ENCODE data around the gene ZNF77.
A peak's percentile ranks its signal among the peaks of the same experiment; 100 is the strongest.

Gene ZNF77

DNA sequence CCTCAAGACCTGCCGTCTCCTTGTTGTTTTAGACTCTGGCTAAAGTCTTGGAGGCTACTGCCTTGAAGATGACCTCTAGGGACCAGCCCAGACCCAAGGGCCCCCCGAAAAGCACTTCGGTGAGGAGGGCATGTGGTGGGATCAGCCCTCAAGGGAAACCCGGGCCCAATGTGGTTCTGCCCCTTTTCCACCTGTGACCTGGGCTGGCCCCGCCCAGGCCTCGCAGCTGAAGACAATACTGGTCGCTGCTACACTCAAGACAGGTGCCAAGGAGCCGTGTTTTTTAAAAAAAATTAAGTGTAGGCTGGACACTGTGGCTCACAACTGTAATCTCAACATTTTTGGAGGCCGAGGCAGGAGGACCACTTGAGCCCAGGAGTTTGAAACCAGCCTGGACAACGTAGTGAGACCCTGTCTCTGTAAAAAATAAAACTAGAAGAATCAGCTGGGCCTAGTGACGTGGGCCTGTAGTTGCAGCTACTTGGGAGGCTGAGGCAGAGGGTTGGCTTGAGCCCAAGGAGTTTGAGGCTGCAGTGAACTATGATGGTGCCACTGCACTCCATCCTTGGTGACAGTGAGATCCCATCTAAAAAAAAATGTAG is 33.5 kb upstream of the ZNF77 start:
- ATAC-seq: no peak
- no peak for TF ChIP-seq SNAI2 (CRISPR knock-in tag; IDR thresholded peaks at IDR 0.05)
- TF ChIP-seq ZFP3 (CRISPR knock-in tag; IDR thresholded peaks at IDR 0.05): no peak
- TF ChIP-seq ARNTL (CRISPR knock-in tag; IDR thresholded peaks at IDR 0.05; ENCODE audit: borderline replicate concordance, low read depth): no peak
- TF ChIP-seq ESRRG (CRISPR knock-in tag; IDR thresholded peaks at IDR 0.05): no peak
- no peak for TF ChIP-seq TCF4 (CRISPR knock-in tag; IDR thresholded peaks at IDR 0.05; ENCODE audit: borderline replicate concordance)
- no peak for TF ChIP-seq ZNF8 (CRISPR knock-in tag; IDR thresholded peaks at IDR 0.05)
- TF ChIP-seq CSDC2 (CRISPR knock-in tag; IDR thresholded peaks at IDR 0.05): no peak
- TF ChIP-seq CREB5 (CRISPR knock-in tag; IDR thresholded peaks at IDR 0.05; ENCODE audit: low read depth): no peak
- TF ChIP-seq ZNF565 (CRISPR knock-in tag; conservative IDR thresholded peaks at IDR 0.05; ENCODE audit: low read depth): no peak
- TF ChIP-seq, protein P1, sequence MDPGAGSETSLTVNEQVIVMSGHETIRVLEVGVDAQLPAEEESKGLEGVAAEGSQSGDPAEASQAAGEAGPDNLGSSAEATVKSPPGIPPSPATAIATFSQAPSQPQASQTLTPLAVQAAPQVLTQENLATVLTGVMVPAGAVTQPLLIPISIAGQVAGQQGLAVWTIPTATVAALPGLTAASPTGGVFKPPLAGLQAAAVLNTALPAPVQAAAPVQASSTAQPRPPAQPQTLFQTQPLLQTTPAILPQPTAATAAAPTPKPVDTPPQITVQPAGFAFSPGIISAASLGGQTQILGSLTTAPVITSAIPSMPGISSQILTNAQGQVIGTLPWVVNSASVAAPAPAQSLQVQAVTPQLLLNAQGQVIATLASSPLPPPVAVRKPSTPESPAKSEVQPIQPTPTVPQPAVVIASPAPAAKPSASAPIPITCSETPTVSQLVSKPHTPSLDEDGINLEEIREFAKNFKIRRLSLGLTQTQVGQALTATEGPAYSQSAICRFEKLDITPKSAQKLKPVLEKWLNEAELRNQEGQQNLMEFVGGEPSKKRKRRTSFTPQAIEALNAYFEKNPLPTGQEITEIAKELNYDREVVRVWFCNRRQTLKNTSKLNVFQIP (CRISPR knock-in tag; IDR thresholded peaks at IDR 0.05; ENCODE audit: borderline replicate concordance, low read depth): no peak
- TF ChIP-seq OSR1 (CRISPR knock-in tag; IDR thresholded peaks at IDR 0.05): no peak

GRCh38 chr19:2977746-2978138 is 33.0 kb upstream of the ZNF77 start:
- ATAC-seq: no peak
- TF ChIP-seq CSDC2 (CRISPR knock-in tag; IDR thresholded peaks at IDR 0.05) (no peak), ZFP3 (CRISPR knock-in tag; IDR thresholded peaks at IDR 0.05) (peak; percentile 99)

- TF ChIP-seq ARNTL (CRISPR knock-in tag; IDR thresholded peaks at IDR 0.05; ENCODE audit: borderline replicate concordance, low read depth): peak; percentile 31; the same call in 1 of the 2 replicates
- no peak for TF ChIP-seq CSRNP3 (CRISPR knock-in tag; IDR thresholded peaks at IDR 0.05)
Observed at GRCh38 chr19:2977001-2977745, 32.4 kb upstream of the ZNF77 start, which contains the start of gene TLE6. Gene TLE6, plus strand, starts transcription at chr19:2977564. Its CDS starts 670 bp downstream, at chr19:2978234.

DNA sequence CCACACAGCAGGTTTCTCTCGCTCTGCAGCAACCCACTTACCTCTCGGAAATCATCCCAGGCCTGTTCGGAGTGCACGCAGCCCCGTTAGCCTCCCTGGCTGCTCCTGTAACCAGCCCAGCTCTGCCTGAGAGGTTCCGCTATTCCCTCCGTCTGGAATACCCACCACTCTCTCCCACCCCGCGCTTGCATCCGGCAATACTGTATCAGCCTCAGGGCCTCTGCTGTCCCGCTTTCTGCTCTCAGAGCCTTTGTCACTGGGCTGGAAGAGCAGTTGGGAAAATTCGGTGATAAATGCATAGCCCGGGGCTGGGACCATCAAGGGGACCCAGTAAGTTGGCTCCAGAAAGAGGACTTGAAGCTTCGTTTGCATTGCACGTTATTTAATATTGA is 31.8 kb upstream of the ZNF77 start:
- TF ChIP-seq TSHZ2 (CRISPR knock-in tag; IDR thresholded peaks at IDR 0.05) (no peak), ZNF565 (CRISPR knock-in tag; conservative IDR thresholded peaks at IDR 0.05; ENCODE audit: low read depth) (no peak), TCF4 (CRISPR knock-in tag; IDR thresholded peaks at IDR 0.05; ENCODE audit: borderline replicate concordance) (no peak), OSR1 (CRISPR knock-in tag; IDR thresholded peaks at IDR 0.05) (no peak), CREB5 (CRISPR knock-in tag; IDR thresholded peaks at IDR 0.05; ENCODE audit: low read depth) (no peak), ARNTL (CRISPR knock-in tag; IDR thresholded peaks at IDR 0.05; ENCODE audit: borderline replicate concordance, low read depth) (no peak), ZNF70 (CRISPR knock-in tag; IDR thresholded peaks at IDR 0.05) (no peak), GLIS3 (CRISPR knock-in tag; IDR thresholded peaks at IDR 0.05) (no peak), CSDC2 (CRISPR knock-in tag; IDR thresholded peaks at IDR 0.05) (no peak), ZFP3 (CRISPR knock-in tag; IDR thresholded peaks at IDR 0.05) (no peak), ISL1 (CRISPR knock-in tag; IDR thresholded peaks at IDR 0.05) (no peak), ZFP30 (CRISPR knock-in tag; IDR thresholded peaks at IDR 0.05) (no peak), PPARA (CRISPR knock-in tag; IDR thresholded peaks at IDR 0.05; ENCODE audit: borderline replicate concordance) (no peak), SNAI2 (CRISPR knock-in tag; IDR thresholded peaks at IDR 0.05) (no peak), ZC3H10 (CRISPR knock-in tag; IDR thresholded peaks at IDR 0.05) (no peak), PATZ1 (CRISPR knock-in tag; IDR thresholded peaks at IDR 0.05; ENCODE audit: borderline replicate concordance) (no peak), CSRNP3 (CRISPR knock-in tag; IDR thresholded peaks at IDR 0.05) (no peak)
- ATAC-seq: peak; percentile 32

More at GRCh38 chr19:2977001-2977745, 32.4 kb upstream of the ZNF77 start, which contains the start of gene TLE6:
- ATAC-seq: peak; percentile 95

All from SK-N-SH treated with all-trans-retinoic acid at 6 μM for 48 hours (cell line).